Measurements from ENCODE around the gene CD34.
"Not testable (repeated sequence)": the region's sequence is repeated elsewhere in the genome, so short reads cannot be mapped to it uniquely, and the experiment has no call there.

The CD34 gene

GRCh38 chr1:207896547-207896946 lies 14.4 kb downstream of the CD34 start:
- no peak for DNase-seq

- no peak for DNase-seq
These were observed 16.2 kb downstream of the CD34 start for GRCh38 chr1:207894704-207895103.

- DNase-seq: no peak
These were observed 17.0 kb downstream of the CD34 start for GRCh38 chr1:207893737-207894582.

GRCh38 chr1:207892764-207893163 lies 18.2 kb downstream of the CD34 start:
- DNase-seq: no peak

GRCh38 chr1:207891148-207891547 lies 19.8 kb downstream of the CD34 start:
- no peak for DNase-seq

- no peak for DNase-seq
These were observed 20.7 kb downstream of the CD34 start for GRCh38 chr1:207890136-207890738.

- no peak for DNase-seq
These were observed 22.3 kb downstream of the CD34 start for GRCh38 chr1:207888652-207889051.

GRCh38 chr1:207887542-207888201 lies 23.3 kb downstream of the CD34 start:
- DNase-seq: no peak

GRCh38 chr1:207886227-207886626 lies 24.7 kb downstream of the CD34 start:
- DNase-seq: no peak

GRCh38 chr1:207885129-207886032 lies 25.5 kb downstream of the CD34 start:
- DNase-seq: peak; percentile 93

- DNase-seq: no peak
These were observed 26.5 kb downstream of the CD34 start for GRCh38 chr1:207884266-207885029.

- no peak for DNase-seq
These were observed 27.2 kb downstream of the CD34 start for GRCh38 chr1:207883660-207884250.

- DNase-seq: no peak
These were observed 27.7 kb downstream of the CD34 start for GRCh38 chr1:207883104-207883651.

- DNase-seq: no peak
These were observed 28.2 kb downstream of the CD34 start for GRCh38 chr1:207882692-207883091.

GRCh38 chr1:207878939-207879338 lies 32.0 kb downstream of the CD34 start:
- DNase-seq: no peak

GRCh38 chr1:207877914-207878313 lies 33.0 kb downstream of the CD34 start:
- DNase-seq: not testable (repeated sequence)

GRCh38 chr1:207876131-207876530 lies 34.8 kb downstream of the CD34 start:
- no peak for DNase-seq

- DNase-seq: no peak
These were observed 35.4 kb downstream of the CD34 start for GRCh38 chr1:207875532-207875931.

GRCh38 chr1:207873055-207873890 lies 37.7 kb downstream of the CD34 start:
- no peak for DNase-seq

- DNase-seq: no peak
These were observed 38.3 kb downstream of the CD34 start for GRCh38 chr1:207872621-207873020.

Measured in eye (tissue), 1 donor.